Measurements from ENCODE around the gene SERTAD4.

Gene SERTAD4

GRCh38 chr1:210218047-210218446 lies 14.5 kb upstream of the SERTAD4 start:
- no peaks in the 10 kb centered on the region for H3K9me3 Mint-ChIP-seq
- ATAC-seq (ENCODE audit: low read depth) (no peak), DNase-seq (ENCODE audit: low spot score in 2 of 2) (no peak)
- H3K36me3 Mint-ChIP-seq: no peaks in the 10 kb centered on the region
- H3K4me1 Mint-ChIP-seq: no peaks in the 10 kb centered on the region
- no peak overlapping the region for H3K4me3 Mint-ChIP-seq
- no peak overlapping the region for H3K27ac Mint-ChIP-seq
- H3K27me3 Mint-ChIP-seq: peaks cover 9% of the 10 kb centered on the region

GRCh38 chr1:210222340-210223006 lies 10.1 kb upstream of the SERTAD4 start:
- DNase-seq (ENCODE audit: low spot score in 2 of 2): no peak
- Mint-ChIP-seq H3K4me1 (no peaks in the 10 kb centered on the region), H3K36me3 (no peaks in the 10 kb centered on the region), H3K27ac (no peak overlapping the region), H3K27me3 (peaks cover 7% of the 10 kb centered on the region), H3K9me3 (peaks cover 2% of the 10 kb centered on the region), H3K4me3 (no peak overlapping the region)
- no peak for ATAC-seq (ENCODE audit: low read depth)

GRCh38 chr1:210223226-210223904 lies 9.2 kb upstream of the SERTAD4 start:
- no peak overlapping the region for H3K4me3 Mint-ChIP-seq
- ATAC-seq (ENCODE audit: low read depth) (no peak), DNase-seq (ENCODE audit: low spot score in 2 of 2) (no peak)
- H3K36me3 Mint-ChIP-seq: no peaks in the 10 kb centered on the region
- no peaks in the 10 kb centered on the region for H3K4me1 Mint-ChIP-seq
- H3K27me3 Mint-ChIP-seq: peaks cover 7% of the 10 kb centered on the region
- peaks cover 2% of the 10 kb centered on the region for H3K9me3 Mint-ChIP-seq
- H3K27ac Mint-ChIP-seq: no peak overlapping the region

- Mint-ChIP-seq H3K9me3 (peaks cover 2% of the 10 kb centered on the region), H3K27ac (no peak overlapping the region), H3K36me3 (no peaks in the 10 kb centered on the region), H3K27me3 (peaks cover 7% of the 10 kb centered on the region), H3K4me1 (peaks cover 2% of the 10 kb centered on the region), H3K4me3 (no peak overlapping the region)
- DNase-seq (ENCODE audit: low spot score in 2 of 2) (no peak), ATAC-seq (ENCODE audit: low read depth) (no peak)
These were observed 4.4 kb upstream of the SERTAD4 start for GRCh38 chr1:210228158-210228557.

GRCh38 chr1:210230149-210230695 lies 2.4 kb upstream of the SERTAD4 start:
- ATAC-seq (ENCODE audit: low read depth) (no peak), DNase-seq (ENCODE audit: low spot score in 2 of 2) (no peak)
- no peak overlapping the region for H3K4me3 Mint-ChIP-seq
- peaks cover 6% of the 10 kb centered on the region for H3K4me1 Mint-ChIP-seq
- peaks cover 8% of the 10 kb centered on the region for H3K27me3 Mint-ChIP-seq
- H3K36me3 Mint-ChIP-seq: no peaks in the 10 kb centered on the region
- H3K27ac Mint-ChIP-seq: no peak overlapping the region
- H3K9me3 Mint-ChIP-seq: no peaks in the 10 kb centered on the region

GRCh38 chr1:210231846-210232510 lies 618 bp upstream of the SERTAD4 start:
- no peaks in the 10 kb centered on the region for H3K9me3 Mint-ChIP-seq
- peaks cover 6% of the 10 kb centered on the region for H3K4me1 Mint-ChIP-seq
- ATAC-seq (ENCODE audit: low read depth) (no peak), DNase-seq (ENCODE audit: low spot score in 2 of 2) (no peak)
- peaks cover 9% of the 10 kb centered on the region for H3K27me3 Mint-ChIP-seq
- H3K36me3 Mint-ChIP-seq: no peaks in the 10 kb centered on the region
- peak overlapping the region; percentile 69 for H3K4me3 Mint-ChIP-seq
- no peak overlapping the region for H3K27ac Mint-ChIP-seq

- H3K27me3 Mint-ChIP-seq: peaks cover 11% of the 10 kb centered on the region
- H3K4me1 Mint-ChIP-seq: peaks cover 6% of the 10 kb centered on the region
- H3K36me3 Mint-ChIP-seq: no peaks in the 10 kb centered on the region
- H3K4me3 Mint-ChIP-seq: peak overlapping the region; percentile 63
- no peak overlapping the region for H3K27ac Mint-ChIP-seq
- DNase-seq (ENCODE audit: low spot score in 2 of 2) (no peak), ATAC-seq (ENCODE audit: low read depth) (peak; percentile 51)
- H3K9me3 Mint-ChIP-seq: no peaks in the 10 kb centered on the region
These were observed 559 bp downstream of the SERTAD4 start for GRCh38 chr1:210233216-210233494.

- Mint-ChIP-seq H3K27me3 (peaks cover 11% of the 10 kb centered on the region), H3K36me3 (no peaks in the 10 kb centered on the region)
These were observed 1.1 kb downstream of the SERTAD4 start for GRCh38 chr1:210233495-210234328.

GRCh38 chr1:210234329-210234757 lies 1.7 kb downstream of the SERTAD4 start:
- no peak for ATAC-seq (ENCODE audit: low read depth)
- Mint-ChIP-seq H3K9me3 (no peaks in the 10 kb centered on the region), H3K27me3 (peaks cover 11% of the 10 kb centered on the region), H3K4me3 (peak overlapping the region; percentile 42), H3K36me3 (no peaks in the 10 kb centered on the region), H3K4me1 (peaks cover 6% of the 10 kb centered on the region), H3K27ac (no peak overlapping the region)
- no peak for DNase-seq (ENCODE audit: low spot score in 2 of 2)

More at GRCh38 chr1:210233495-210234328, 1.1 kb downstream of the SERTAD4 start:
- ATAC-seq (ENCODE audit: low read depth) (peak; percentile 50), DNase-seq (ENCODE audit: low spot score in 2 of 2) (no peak)
- Mint-ChIP-seq H3K4me3 (peak overlapping the region; percentile 63), H3K27ac (no peak overlapping the region), H3K4me1 (peaks cover 6% of the 10 kb centered on the region), H3K9me3 (no peaks in the 10 kb centered on the region)

GRCh38 chr1:210235363-210236053 lies 2.9 kb downstream of the SERTAD4 start:
- ATAC-seq (ENCODE audit: low read depth): no peak
- no peak for DNase-seq (ENCODE audit: low spot score in 2 of 2)
- no peak overlapping the region for H3K27ac Mint-ChIP-seq
- no peak overlapping the region for H3K4me3 Mint-ChIP-seq
- H3K9me3 Mint-ChIP-seq: no peaks in the 10 kb centered on the region
- no peaks in the 10 kb centered on the region for H3K36me3 Mint-ChIP-seq
- H3K27me3 Mint-ChIP-seq: peaks cover 16% of the 10 kb centered on the region
- peaks cover 6% of the 10 kb centered on the region for H3K4me1 Mint-ChIP-seq

- peaks cover 6% of the 10 kb centered on the region for H3K4me1 Mint-ChIP-seq
- DNase-seq (ENCODE audit: low spot score in 2 of 2): no peak
- H3K4me3 Mint-ChIP-seq: no peak overlapping the region
- no peak overlapping the region for H3K27ac Mint-ChIP-seq
- no peak for ATAC-seq (ENCODE audit: low read depth)
- H3K36me3 Mint-ChIP-seq: no peaks in the 10 kb centered on the region
- H3K27me3 Mint-ChIP-seq: peaks cover 17% of the 10 kb centered on the region
- no peaks in the 10 kb centered on the region for H3K9me3 Mint-ChIP-seq
These were observed 3.8 kb downstream of the SERTAD4 start for GRCh38 chr1:210236386-210236839.

GRCh38 chr1:210236840-210237409 lies 4.3 kb downstream of the SERTAD4 start:
- H3K9me3 Mint-ChIP-seq: no peaks in the 10 kb centered on the region
- H3K36me3 Mint-ChIP-seq: no peaks in the 10 kb centered on the region
- DNase-seq (ENCODE audit: low spot score in 2 of 2) (no peak), ATAC-seq (ENCODE audit: low read depth) (no peak)
- no peak overlapping the region for H3K4me3 Mint-ChIP-seq
- H3K27ac Mint-ChIP-seq: no peak overlapping the region
- H3K27me3 Mint-ChIP-seq: peaks cover 20% of the 10 kb centered on the region
- H3K4me1 Mint-ChIP-seq: peaks cover 6% of the 10 kb centered on the region

- no peak overlapping the region for H3K4me3 Mint-ChIP-seq
- DNase-seq (ENCODE audit: low spot score in 2 of 2) (no peak), ATAC-seq (ENCODE audit: low read depth) (no peak)
- H3K27ac Mint-ChIP-seq: no peak overlapping the region
- H3K27me3 Mint-ChIP-seq: peaks cover 20% of the 10 kb centered on the region
- no peaks in the 10 kb centered on the region for H3K36me3 Mint-ChIP-seq
- H3K4me1 Mint-ChIP-seq: peaks cover 4% of the 10 kb centered on the region
- no peaks in the 10 kb centered on the region for H3K9me3 Mint-ChIP-seq
These were observed 4.9 kb downstream of the SERTAD4 start for GRCh38 chr1:210237479-210237878.

Data from memory B cell (primary cell).